Measurements from ENCODE around the gene LEF1. TPM values are rescaled to one million over a fixed set of nuclear protein-coding genes. Genes with fewer than 3 reads are reported as not detected.

Gene LEF1
- total and polyA plus RNA-seq, 2 donors (not counting 1 experiment from before 2014, with no cell fraction given), result 2.4 to 5.1 TPM

- peaks cover 5% of the 10 kb centered on the region for H3K4me1 Mint-ChIP-seq
- intact Hi-C loops (cut with micrococcal nuclease), result no loop called here
- H3K9me3 Mint-ChIP-seq (ENCODE audit: insufficient read depth), result no peaks in the 10 kb centered on the region
- no CpG with 5 or more reads among the region's 2 CpGs for WGBS (ENCODE audit: insufficient coverage)
- TF ChIP-seq EZH2 (IDR thresholded peaks at IDR 0.05; ENCODE audit: borderline replicate concordance, insufficient read depth, low read depth, low read length, poor library complexity, severe bottlenecking), result no peak
- no peak for TF ChIP-seq CTCF (IDR thresholded peaks at IDR 0.05)
- Histone ChIP-seq H4K20me1 (ENCODE audit: control insufficient read depth, insufficient read depth, low read length, poor library complexity, severe bottlenecking) (no peaks in the 10 kb centered on the region), H3K4me1 (ENCODE audit: control insufficient read depth in 2 of 2, insufficient read depth in 2 of 2, low read length in 2 of 2) (no peaks in the 10 kb centered on the region), H3K9me3 (ENCODE audit: control extremely low read depth in 1 of 3, control insufficient read depth in 2 of 3, insufficient read depth in 1 of 3, low read length in 2 of 3) (no peaks in the 10 kb centered on the region), H3K36me3 (replicated peaks in 1 of 2; ENCODE audit: control extremely low read depth in 1 of 2, control insufficient read depth in 1 of 2, extremely low read depth in 1 of 2, insufficient read depth in 2 of 2, low read length in 1 of 2) (peaks cover 0 to 14% of the 10 kb centered on the region in 2 experiments), H2AFZ (ENCODE audit: insufficient read depth, low read depth, low read length, poor library complexity, severe bottlenecking) (no peak overlapping the region), H3K9ac (ENCODE audit: low read length) (no peak overlapping the region), H3K4me2 (replicated peaks; ENCODE audit: low read depth, low read length, poor library complexity, severe bottlenecking) (no peak overlapping the region), H3K4me3 (ENCODE audit: control extremely low read depth in 1 of 5, extremely low read depth in 1 of 5, insufficient read depth in 1 of 5, low read depth in 2 of 5, low read length in 4 of 5) (no peak overlapping the region), H3K27me3 (replicated peaks in 1 of 4; ENCODE audit: control extremely low read depth in 1 of 4, control insufficient read depth in 3 of 4, insufficient read depth in 4 of 4, low read length in 3 of 4) (no peaks in the 10 kb centered on the region), H3K27ac (ENCODE audit: low read length in 2 of 2) (no peak overlapping the region), H3K79me2 (ENCODE audit: control insufficient read depth, insufficient read depth, low read length) (peaks cover 13% of the 10 kb centered on the region)
- H3K27ac Mint-ChIP-seq, result no peak overlapping the region
- POLR2A ChIA-PET, result no interaction called here
- no peak overlapping the region for H3K4me3 Mint-ChIP-seq
- DNase-seq, result no peak
- no peaks in the 10 kb centered on the region for H3K27me3 Mint-ChIP-seq
- ATAC-seq (ENCODE audit: low read depth), result no peak
- CTCF ChIA-PET, result interaction anchor here (0.7 kb wide), 1 partner anchor 10 kb away, joined by 4 read pairs; no protein-coding TSS in a partner anchor
These were observed 158.6 kb downstream of the LEF1 start for GRCh38 chr4:108010167-108010566.

DNA sequence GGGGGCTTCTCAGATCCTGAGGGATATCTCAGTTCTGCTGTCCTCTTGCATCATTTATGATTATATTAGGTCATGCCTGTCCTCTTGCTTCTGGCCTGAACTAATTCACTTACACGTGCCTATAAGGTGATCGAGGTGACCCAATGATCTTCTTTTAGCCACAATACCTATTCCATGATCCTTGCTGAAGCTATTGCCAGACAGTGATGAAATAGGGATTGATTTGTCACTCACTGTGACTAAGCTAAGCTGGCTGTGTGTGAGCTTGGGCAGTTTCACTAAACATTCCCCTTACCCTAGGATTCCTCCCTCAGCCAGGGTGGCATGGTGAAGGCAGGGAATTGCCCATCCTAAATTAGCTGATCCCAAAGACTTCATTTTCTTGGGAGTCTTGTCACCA is 160.0 kb downstream of the LEF1 start:
- peaks cover 5% of the 10 kb centered on the region for H3K4me1 Mint-ChIP-seq
- no peak for ATAC-seq (ENCODE audit: low read depth)
- Histone ChIP-seq H2AFZ (ENCODE audit: insufficient read depth, low read depth, low read length, poor library complexity, severe bottlenecking) (no peak overlapping the region), H3K4me1 (ENCODE audit: control insufficient read depth in 2 of 2, insufficient read depth in 2 of 2, low read length in 2 of 2) (no peaks in the 10 kb centered on the region), H3K27ac (ENCODE audit: low read length in 2 of 2) (no peak overlapping the region), H3K9me3 (ENCODE audit: control extremely low read depth in 1 of 3, control insufficient read depth in 2 of 3, insufficient read depth in 1 of 3, low read length in 2 of 3) (no peaks in the 10 kb centered on the region), H3K4me3 (ENCODE audit: control extremely low read depth in 1 of 5, extremely low read depth in 1 of 5, insufficient read depth in 1 of 5, low read depth in 2 of 5, low read length in 4 of 5) (no peak overlapping the region), H3K79me2 (ENCODE audit: control insufficient read depth, insufficient read depth, low read length) (peaks cover 13% of the 10 kb centered on the region), H3K27me3 (replicated peaks in 1 of 4; ENCODE audit: control extremely low read depth in 1 of 4, control insufficient read depth in 3 of 4, insufficient read depth in 4 of 4, low read length in 3 of 4) (no peaks in the 10 kb centered on the region), H3K9ac (ENCODE audit: low read length) (no peak overlapping the region), H3K4me2 (replicated peaks; ENCODE audit: low read depth, low read length, poor library complexity, severe bottlenecking) (no peak overlapping the region), H3K36me3 (replicated peaks in 1 of 2; ENCODE audit: control extremely low read depth in 1 of 2, control insufficient read depth in 1 of 2, extremely low read depth in 1 of 2, insufficient read depth in 2 of 2, low read length in 1 of 2) (peaks cover 0 to 3% of the 10 kb centered on the region in 2 experiments), H4K20me1 (ENCODE audit: control insufficient read depth, insufficient read depth, low read length, poor library complexity, severe bottlenecking) (no peaks in the 10 kb centered on the region)
- intact Hi-C loops (cut with micrococcal nuclease), result no loop called here
- no peak for DNase-seq
- no CpG with 5 or more reads among the region's 2 CpGs for WGBS (ENCODE audit: insufficient coverage)
- ChIA-PET CTCF (interaction anchor here (1.5 kb wide), 1 partner anchor 10 kb away, joined by 8 read pairs; no protein-coding TSS in a partner anchor), POLR2A (no interaction called here)
- H3K9me3 Mint-ChIP-seq (ENCODE audit: insufficient read depth), result no peaks in the 10 kb centered on the region
- H3K27ac Mint-ChIP-seq, result no peak overlapping the region
- H3K27me3 Mint-ChIP-seq, result no peaks in the 10 kb centered on the region
- TF ChIP-seq CTCF (IDR thresholded peaks at IDR 0.05) (no peak), EZH2 (IDR thresholded peaks at IDR 0.05; ENCODE audit: borderline replicate concordance, insufficient read depth, low read depth, low read length, poor library complexity, severe bottlenecking) (no peak)
- no peak overlapping the region for H3K4me3 Mint-ChIP-seq

Data from B cell (primary cell).